Mucosa of descending colon (tissue), 3 donors: ENCODE results near the gene UGP2. TPM values are rescaled to one million over a fixed set of nuclear protein-coding genes. Genes with fewer than 3 reads are reported as not detected.
"Not testable (repeated sequence)": the region's sequence is repeated elsewhere in the genome, so short reads cannot be mapped to it uniquely, and the experiment has no call there.

Experiments
- ATAC-seq: fragments of 200-7000 bp; cut with Tn5 transposase; one replicate; pipeline ENCODE4 v1.9.1; 2020; ENCODE audit warnings: mild to moderate bottlenecking, moderate library complexity
- DNase-seq, 3 donors: peaks; one replicate each; pipeline ENCODE4 v3.0.0-alpha.2; 2020
- H3K36me3 ChIP-seq: fragments of 200-600 bp; one replicate; pipeline ENCODE4 v1.8.0; 2021; ENCODE audit warnings: low read depth, mild to moderate bottlenecking
- H3K4me1 ChIP-seq: fragments of 200-600 bp; one replicate; pipeline ENCODE4 v1.8.0; 2021; ENCODE audit warnings: low read depth, mild to moderate bottlenecking
- H3K4me3 ChIP-seq: fragments of 200-600 bp; one replicate; pipeline ENCODE4 v1.8.0; 2021; ENCODE audit warnings: mild to moderate bottlenecking
- H3K9me3 ChIP-seq: fragments of 200-600 bp; one replicate; pipeline ENCODE4 v1.8.0; 2021; ENCODE audit warnings: mild to moderate bottlenecking
- intact Hi-C, 2 donors: fragments of 100-400 bp; cut with DNase I in 1 of 2; cut with micrococcal nuclease in 1 of 2; formaldehyde crosslinking; loops; one replicate each; pipeline versions ENCODE4 v1.11.0 to v1.11.1; 2022; cut with DNase I, micrococcal nuclease
- total RNA-seq, 3 donors: library from RNA; stranded (reverse); fragmentation: NEBNext Ultra II Directional in 2 of 3; extraction: Animal tissue kit (Norgen Biotek cat#: 25700) in 2 of 3; gene quantifications; one replicate each; pipeline versions ENCODE4 v1.2.1 to v1.2.4, GENCODE V29; 2021 to 2023
- TF ChIP-seq, protein P1 (sequence below): fragments of 200-600 bp; IDR thresholded peaks from one replicate; pipeline ENCODE4 v1.8.0; 2022; ENCODE audit warnings: antibody characterized with exemption, mild to moderate bottlenecking
- donor health status: DM: no; HTN: no; CAD: no; lungs with moderate emphysema.
- donor health status: DM: no; HTN: no; CAD: no.
- donor health status: DM: no; HTN: yes; CAD: no.

UGP2 gene
- total RNA-seq, 3 donors from 2014 or later: 408 to 683 (median 538) TPM

DNA sequence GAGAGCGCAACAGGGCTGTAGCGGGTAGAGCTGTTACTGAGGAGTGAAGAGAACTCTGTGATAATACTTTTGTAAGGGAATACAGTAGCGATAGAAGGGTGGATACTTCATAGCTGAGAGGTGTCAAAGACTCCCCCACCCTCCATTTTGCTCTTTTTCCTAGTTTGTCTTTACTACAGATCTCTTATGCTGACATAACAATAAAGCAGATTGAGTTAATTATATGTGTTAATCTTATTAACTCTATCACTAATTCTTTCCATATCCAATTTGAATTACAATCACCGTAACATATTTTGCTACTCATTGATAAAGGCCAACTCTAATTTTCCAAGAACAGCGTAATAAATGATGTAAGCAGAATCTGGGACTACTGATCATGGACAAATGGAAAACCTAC, 57.1 kb downstream of the UGP2 start:
- H3K4me1 ChIP-seq: no peaks in the 10 kb centered on the region
- intact Hi-C loops: no loop called here
- ATAC-seq: no peak
- H3K4me3 ChIP-seq: no peak overlapping the region
- peaks cover 11% of the 10 kb centered on the region for H3K9me3 ChIP-seq
- no peaks in the 10 kb centered on the region for H3K36me3 ChIP-seq
- TF ChIP-seq, protein P1, sequence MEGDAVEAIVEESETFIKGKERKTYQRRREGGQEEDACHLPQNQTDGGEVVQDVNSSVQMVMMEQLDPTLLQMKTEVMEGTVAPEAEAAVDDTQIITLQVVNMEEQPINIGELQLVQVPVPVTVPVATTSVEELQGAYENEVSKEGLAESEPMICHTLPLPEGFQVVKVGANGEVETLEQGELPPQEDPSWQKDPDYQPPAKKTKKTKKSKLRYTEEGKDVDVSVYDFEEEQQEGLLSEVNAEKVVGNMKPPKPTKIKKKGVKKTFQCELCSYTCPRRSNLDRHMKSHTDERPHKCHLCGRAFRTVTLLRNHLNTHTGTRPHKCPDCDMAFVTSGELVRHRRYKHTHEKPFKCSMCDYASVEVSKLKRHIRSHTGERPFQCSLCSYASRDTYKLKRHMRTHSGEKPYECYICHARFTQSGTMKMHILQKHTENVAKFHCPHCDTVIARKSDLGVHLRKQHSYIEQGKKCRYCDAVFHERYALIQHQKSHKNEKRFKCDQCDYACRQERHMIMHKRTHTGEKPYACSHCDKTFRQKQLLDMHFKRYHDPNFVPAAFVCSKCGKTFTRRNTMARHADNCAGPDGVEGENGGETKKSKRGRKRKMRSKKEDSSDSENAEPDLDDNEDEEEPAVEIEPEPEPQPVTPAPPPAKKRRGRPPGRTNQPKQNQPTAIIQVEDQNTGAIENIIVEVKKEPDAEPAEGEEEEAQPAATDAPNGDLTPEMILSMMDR: no peak
- DNase-seq: no peak

DNA sequence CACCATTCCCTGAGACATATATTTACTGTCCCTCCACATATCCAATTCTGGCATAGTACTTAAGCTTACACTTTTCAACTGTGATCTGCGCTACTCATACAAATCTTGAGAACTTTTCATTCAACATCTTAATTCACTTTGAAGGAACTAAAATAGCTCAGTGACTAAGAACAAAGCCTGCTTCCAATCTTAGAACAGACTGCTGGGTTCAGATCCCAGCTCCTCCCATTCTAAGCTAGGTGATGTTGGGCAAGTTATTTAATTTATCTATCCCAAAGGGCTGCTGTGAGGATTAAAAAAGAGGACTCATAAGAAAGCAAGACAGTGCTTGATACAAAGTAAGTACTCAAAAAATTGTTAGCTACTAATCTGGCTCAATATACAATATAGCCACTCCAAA, 57.9 kb downstream of the UGP2 start:
- H3K9me3 ChIP-seq: peaks cover 11% of the 10 kb centered on the region
- TF ChIP-seq, protein P1: no peak
- intact Hi-C loops: no loop called here
- H3K4me1 ChIP-seq: no peaks in the 10 kb centered on the region
- ATAC-seq: no peak
- H3K4me3 ChIP-seq: no peak overlapping the region
- DNase-seq: no peak
- no peaks in the 10 kb centered on the region for H3K36me3 ChIP-seq

DNA sequence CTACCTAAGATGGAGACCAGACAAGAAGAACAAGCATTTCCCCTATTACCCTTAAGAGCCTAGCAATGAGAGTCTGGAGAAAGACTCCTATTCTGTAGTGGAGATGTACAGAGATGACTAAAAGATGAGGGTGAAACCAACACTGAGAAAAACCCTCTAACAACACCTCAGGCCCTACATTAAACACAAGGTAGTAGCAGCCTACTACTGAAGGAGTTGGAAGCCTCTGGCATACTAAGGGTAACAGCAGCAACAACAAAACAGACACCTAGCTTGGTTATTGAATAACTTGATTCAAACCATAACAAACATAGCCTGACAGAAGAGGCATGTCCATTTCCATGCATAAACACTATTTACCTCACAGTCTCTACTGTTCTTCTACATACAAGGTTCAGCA, 60.5 kb downstream of the UGP2 start:
- ATAC-seq: no peak
- DNase-seq: no peak
- Histone ChIP-seq H3K9me3 (peaks cover 11% of the 10 kb centered on the region), H3K4me3 (no peak overlapping the region), H3K36me3 (no peaks in the 10 kb centered on the region), H3K4me1 (no peaks in the 10 kb centered on the region)
- TF ChIP-seq, protein P1: no peak
- intact Hi-C loops: no loop called here

DNA sequence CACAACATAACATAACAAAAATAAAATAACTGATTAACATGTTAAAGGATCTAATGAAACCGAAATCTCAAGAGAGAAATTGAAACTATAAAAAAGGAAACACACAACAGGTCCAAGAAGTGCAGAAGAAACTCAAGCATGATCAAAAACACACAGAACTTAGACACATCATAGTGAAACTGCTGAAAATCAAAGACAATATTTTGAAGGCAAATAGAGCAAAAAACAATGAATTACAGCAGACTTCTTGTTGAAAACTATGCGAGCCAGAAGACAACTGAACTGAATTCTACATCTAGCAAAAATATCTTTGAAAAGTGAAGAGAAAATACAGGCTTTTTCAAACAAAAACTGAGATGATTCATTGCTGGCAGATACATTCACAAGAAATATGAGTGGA, 61.3 kb downstream of the UGP2 start:
- H3K4me1 ChIP-seq: no peaks in the 10 kb centered on the region
- H3K4me3 ChIP-seq: no peak overlapping the region
- H3K9me3 ChIP-seq: peaks cover 11% of the 10 kb centered on the region
- no peaks in the 10 kb centered on the region for H3K36me3 ChIP-seq
- DNase-seq (no peak), ATAC-seq (no peak)
- intact Hi-C loops: no loop called here
- TF ChIP-seq, protein P1: no peak

DNA sequence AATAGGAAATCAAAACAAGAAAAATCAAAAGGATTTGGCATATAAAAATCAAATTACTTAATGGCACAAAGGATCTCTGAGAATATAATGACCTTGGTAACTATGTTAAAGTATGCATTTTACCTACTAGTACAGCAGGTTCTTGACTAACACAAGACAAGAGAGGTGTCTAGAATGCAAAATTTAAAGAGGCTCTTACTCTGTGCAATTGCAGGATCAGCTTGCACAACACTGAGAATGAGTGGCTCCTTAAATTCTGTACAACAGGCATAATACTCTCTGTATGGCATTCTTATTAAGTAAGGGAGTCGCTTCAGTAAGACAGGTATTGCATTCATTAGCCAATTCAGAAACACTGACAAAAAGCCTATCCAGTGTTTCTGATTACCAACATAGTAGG, 72.6 kb downstream of the UGP2 start:
- ATAC-seq: no peak
- Histone ChIP-seq H3K9me3 (no peaks in the 10 kb centered on the region), H3K4me1 (no peaks in the 10 kb centered on the region), H3K4me3 (no peak overlapping the region), H3K36me3 (no peaks in the 10 kb centered on the region)
- intact Hi-C loops: no loop called here
- TF ChIP-seq, protein P1: no peak
- DNase-seq: no peak

DNA sequence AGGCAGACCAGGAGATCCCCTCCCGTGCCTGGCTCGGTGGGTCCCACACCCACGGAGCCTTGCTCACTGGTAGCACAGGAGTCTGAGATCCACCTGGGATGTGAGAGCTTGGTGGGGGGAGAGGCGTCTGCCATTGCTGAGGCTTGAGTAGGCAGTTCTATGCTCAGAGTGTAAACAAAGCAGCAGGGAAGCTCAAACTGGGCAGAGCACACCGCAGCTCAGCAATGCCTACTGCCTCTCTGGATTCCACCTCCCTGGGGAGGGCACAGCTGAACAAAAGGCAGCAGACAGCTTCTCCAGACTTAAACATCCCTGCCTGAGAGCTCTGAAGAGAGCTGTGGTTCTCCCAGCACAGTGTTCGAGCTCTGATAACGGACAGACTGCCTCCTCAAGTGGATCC, 85.1 kb downstream of the UGP2 start:
- no peaks in the 10 kb centered on the region for H3K36me3 ChIP-seq
- H3K4me1 ChIP-seq: no peaks in the 10 kb centered on the region
- DNase-seq (no peak), ATAC-seq (no peak)
- H3K9me3 ChIP-seq: no peaks in the 10 kb centered on the region
- TF ChIP-seq, protein P1: no peak
- H3K4me3 ChIP-seq: no peak overlapping the region
- intact Hi-C loops: no loop called here

DNA sequence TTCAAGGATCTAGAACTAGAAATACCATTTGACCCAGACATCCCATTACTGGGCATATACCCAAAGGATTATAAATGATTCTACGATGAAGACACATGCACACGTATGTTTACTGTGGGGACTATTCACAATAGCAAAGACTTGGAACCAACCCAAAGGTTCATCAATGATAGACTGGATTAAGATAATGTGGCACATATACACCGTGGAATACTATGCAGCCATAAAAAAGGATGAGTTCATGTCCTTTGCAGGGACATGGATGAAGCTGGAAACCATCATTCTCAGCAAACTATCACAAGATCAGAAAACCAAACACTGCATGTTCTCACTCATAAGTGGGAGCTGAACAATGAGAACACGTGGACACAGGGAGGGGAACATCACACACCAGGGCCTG, 90.4 kb downstream of the UGP2 start:
- H3K4me1 ChIP-seq, H3K4me3 ChIP-seq, H3K36me3 ChIP-seq, DNase-seq, ATAC-seq, H3K9me3 ChIP-seq, intact Hi-C loops: not testable (repeated sequence)
